DOHH2 (cell line): ENCODE data around the gene USP40.

Experiments
- H3F3A ChIP-seq: fragments of 200-600 bp; sonication (generic), shearing (Covaris generic); 2 replicates; pipeline ENCODE4 v1.6.0; 2016; ENCODE audit warnings: antibody characterized with exemption, mild to moderate bottlenecking; ENCODE audit not compliant: control insufficient read depth, insufficient read depth
- H3K27ac ChIP-seq: fragments of 200-600 bp; sonication (generic); 2 replicates; pipeline ENCODE4 v1.5.1; 2014; ENCODE audit warnings: low read depth, mild to moderate bottlenecking, low read length, moderate library complexity
- H3K27me3 ChIP-seq: fragments of 200-600 bp; sonication (generic); 2 replicates; pipeline ENCODE4 v1.6.1; 2014; ENCODE audit warnings: mild to moderate bottlenecking, low read length, mixed read lengths; ENCODE audit not compliant: control insufficient read depth
- H3K36me3 ChIP-seq: fragments of 200-600 bp; sonication (generic); 2 replicates; pipeline ENCODE4 v1.6.1; 2014; ENCODE audit warnings: mild to moderate bottlenecking, low read length, moderate library complexity, mixed read lengths; ENCODE audit not compliant: control insufficient read depth
- H3K4me1 ChIP-seq: fragments of 200-600 bp; sonication (generic); 2 replicates; pipeline ENCODE4 v1.6.1; 2014; ENCODE audit warnings: mild to moderate bottlenecking, low read length, mixed read lengths; ENCODE audit not compliant: control insufficient read depth
- H3K4me2 ChIP-seq: fragments of 200-600 bp; sonication (generic); 2 replicates; pipeline ENCODE4 v1.6.0; 2014; ENCODE audit warnings: mild to moderate bottlenecking, low read length, moderate library complexity
- H3K4me3 ChIP-seq: fragments of 200-600 bp; sonication (generic); 2 replicates; pipeline ENCODE4 v1.5.1; 2014; ENCODE audit warnings: mild to moderate bottlenecking, low read length, mixed read lengths
- H3K79me2 ChIP-seq: fragments of 200-600 bp; sonication (generic); 2 replicates; pipeline ENCODE4 v1.6.1; 2014; ENCODE audit warnings: mild to moderate bottlenecking, low read length, mixed read lengths; ENCODE audit not compliant: control insufficient read depth
- H3K9me2 ChIP-seq: fragments of 200-600 bp; sonication (generic); replicated peaks from 2 replicates; pipeline ENCODE4 v1.6.1; 2014; ENCODE audit warnings: mild to moderate bottlenecking, low read length, mixed read lengths; ENCODE audit not compliant: control insufficient read depth
- H3K9me3 ChIP-seq: fragments of 200-600 bp; sonication (generic); 2 replicates; pipeline ENCODE4 v1.6.1; 2014; ENCODE audit warnings: antibody characterized with exemption, low read length, mixed read lengths; ENCODE audit not compliant: control insufficient read depth, insufficient read depth
- H4K20me1 ChIP-seq: fragments of 200-600 bp; sonication (generic); 2 replicates; pipeline ENCODE4 v1.6.0; 2014; ENCODE audit warnings: low read depth, mild to moderate bottlenecking, antibody characterized with exemption, low read length, moderate library complexity; ENCODE audit not compliant: control insufficient read depth, insufficient read depth
- EZH2phosphoT487 ChIP-seq: fragments of 200-600 bp; sonication (generic); IDR thresholded peaks from 2 replicates; pipeline ENCODE4 v1.6.1; 2017; ENCODE audit warnings: borderline replicate concordance, mild to moderate bottlenecking, antibody characterized with exemption, low read length, moderate library complexity, mixed read lengths
- TF ChIP-seq, protein P1 (sequence below): fragments of 200-600 bp; sonication (generic); IDR thresholded peaks from one replicate; pipeline ENCODE4 v1.5.1; 2014; ENCODE audit warnings: antibody characterized with exemption, mild to moderate bottlenecking, low read depth, low read length; ENCODE audit not compliant: poor library complexity, severe bottlenecking

Gene USP40

DNA sequence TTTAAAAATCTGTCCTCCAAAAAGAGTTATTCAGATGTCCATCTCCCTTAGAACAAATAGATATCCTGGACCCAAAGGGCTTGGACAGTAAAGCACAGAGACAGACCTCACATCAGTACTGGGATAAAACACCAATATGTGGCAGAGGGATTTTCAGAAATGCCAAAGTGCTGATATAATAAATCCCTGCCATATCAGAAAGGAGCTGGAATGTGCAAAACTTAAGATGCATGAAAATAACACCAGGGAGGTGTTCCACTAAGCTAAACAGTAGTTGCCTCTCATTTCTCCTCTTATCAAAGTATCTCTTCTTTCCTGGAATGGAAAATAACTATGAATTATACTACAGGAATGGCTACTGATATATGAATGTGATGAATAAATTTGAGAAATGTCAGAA, 13.2 kb downstream of the USP40 start:
- Histone ChIP-seq H3F3A (no peaks in the 10 kb centered on the region), H3K79me2 (no peaks in the 10 kb centered on the region), H4K20me1 (no peaks in the 10 kb centered on the region), H3K4me3 (no peak overlapping the region), H3K4me1 (peaks cover 9% of the 10 kb centered on the region), H3K9me2 (no peaks in the 10 kb centered on the region), H3K27me3 (no peaks in the 10 kb centered on the region), H3K27ac (no peak overlapping the region), H3K9me3 (no peaks in the 10 kb centered on the region), H3K4me2 (no peak overlapping the region), H3K36me3 (peaks cover 8% of the 10 kb centered on the region)
- TF ChIP-seq, protein P1, sequence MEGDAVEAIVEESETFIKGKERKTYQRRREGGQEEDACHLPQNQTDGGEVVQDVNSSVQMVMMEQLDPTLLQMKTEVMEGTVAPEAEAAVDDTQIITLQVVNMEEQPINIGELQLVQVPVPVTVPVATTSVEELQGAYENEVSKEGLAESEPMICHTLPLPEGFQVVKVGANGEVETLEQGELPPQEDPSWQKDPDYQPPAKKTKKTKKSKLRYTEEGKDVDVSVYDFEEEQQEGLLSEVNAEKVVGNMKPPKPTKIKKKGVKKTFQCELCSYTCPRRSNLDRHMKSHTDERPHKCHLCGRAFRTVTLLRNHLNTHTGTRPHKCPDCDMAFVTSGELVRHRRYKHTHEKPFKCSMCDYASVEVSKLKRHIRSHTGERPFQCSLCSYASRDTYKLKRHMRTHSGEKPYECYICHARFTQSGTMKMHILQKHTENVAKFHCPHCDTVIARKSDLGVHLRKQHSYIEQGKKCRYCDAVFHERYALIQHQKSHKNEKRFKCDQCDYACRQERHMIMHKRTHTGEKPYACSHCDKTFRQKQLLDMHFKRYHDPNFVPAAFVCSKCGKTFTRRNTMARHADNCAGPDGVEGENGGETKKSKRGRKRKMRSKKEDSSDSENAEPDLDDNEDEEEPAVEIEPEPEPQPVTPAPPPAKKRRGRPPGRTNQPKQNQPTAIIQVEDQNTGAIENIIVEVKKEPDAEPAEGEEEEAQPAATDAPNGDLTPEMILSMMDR, result no peak
- TF ChIP-seq EZH2phosphoT487, result no peak

GRCh38 chr2:233551491-233551890, 15.1 kb downstream of the USP40 start:
- Histone ChIP-seq H3K4me3 (no peak overlapping the region), H3K27me3 (no peaks in the 10 kb centered on the region), H3K36me3 (peaks cover 4% of the 10 kb centered on the region; the same call in 1 of the 2 replicates), H3K9me3 (no peaks in the 10 kb centered on the region), H3K27ac (no peak overlapping the region), H3F3A (no peaks in the 10 kb centered on the region), H4K20me1 (no peaks in the 10 kb centered on the region), H3K79me2 (no peaks in the 10 kb centered on the region), H3K4me2 (no peak overlapping the region), H3K4me1 (no peaks in the 10 kb centered on the region), H3K9me2 (no peaks in the 10 kb centered on the region)
- TF ChIP-seq, protein P1, result no peak
- no peak for TF ChIP-seq EZH2phosphoT487

DNA sequence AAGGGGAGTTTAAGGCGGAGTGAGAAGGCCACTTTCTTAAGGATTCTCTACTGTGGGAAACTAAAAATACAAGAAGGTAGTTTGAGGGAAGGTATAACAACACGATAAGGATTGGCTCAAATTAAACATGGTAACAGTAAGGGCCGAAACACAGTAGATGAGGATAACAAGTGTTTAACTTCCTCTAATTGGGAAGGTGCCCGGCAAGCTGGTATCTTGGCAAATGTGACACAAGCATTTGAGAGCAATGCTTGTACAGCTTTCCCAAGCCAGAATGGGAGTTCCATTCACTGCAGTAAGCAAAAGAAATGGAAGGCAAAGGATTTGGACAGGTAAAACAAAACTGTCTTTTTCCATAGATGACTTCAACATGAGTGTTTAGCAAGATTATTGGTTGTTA, 19.8 kb downstream of the USP40 start:
- no peaks in the 10 kb centered on the region for H3F3A ChIP-seq
- TF ChIP-seq EZH2phosphoT487, result no peak
- no peaks in the 10 kb centered on the region for H3K9me3 ChIP-seq
- H3K79me2 ChIP-seq, result no peaks in the 10 kb centered on the region
- H3K4me1 ChIP-seq, result peaks cover 10% of the 10 kb centered on the region
- no peak overlapping the region for H3K4me2 ChIP-seq
- H4K20me1 ChIP-seq, result no peaks in the 10 kb centered on the region
- no peak overlapping the region for H3K27ac ChIP-seq
- no peak overlapping the region for H3K4me3 ChIP-seq
- peaks cover 4% of the 10 kb centered on the region; the same call in 1 of the 2 replicates for H3K36me3 ChIP-seq
- no peaks in the 10 kb centered on the region for H3K9me2 ChIP-seq
- no peaks in the 10 kb centered on the region for H3K27me3 ChIP-seq

GRCh38 chr2:233546101-233546500, 20.5 kb downstream of the USP40 start:
- peaks cover 4% of the 10 kb centered on the region; the same call in 1 of the 2 replicates for H3K36me3 ChIP-seq
- H3K4me3 ChIP-seq, result no peak overlapping the region
- no peak overlapping the region for H3K4me2 ChIP-seq
- no peaks in the 10 kb centered on the region for H3K27me3 ChIP-seq
- H3K79me2 ChIP-seq, result no peaks in the 10 kb centered on the region
- peaks cover 10% of the 10 kb centered on the region for H3K4me1 ChIP-seq
- H3K9me2 ChIP-seq, result no peaks in the 10 kb centered on the region
- no peak overlapping the region for H3K27ac ChIP-seq
- TF ChIP-seq EZH2phosphoT487, result no peak
- TF ChIP-seq, protein P1, result no peak
- H4K20me1 ChIP-seq, result no peaks in the 10 kb centered on the region
- no peaks in the 10 kb centered on the region for H3K9me3 ChIP-seq
- H3F3A ChIP-seq, result no peaks in the 10 kb centered on the region
